Right lung (tissue), 5 donors: Measurements from ENCODE around the gene TXNDC11. TPM values are rescaled to one million over a fixed set of nuclear protein-coding genes. Genes with fewer than 3 reads are reported as not detected.

Source experiments
- DNase-seq, 2 donors: peaks; one replicate each; pipeline ENCODE4 v3.0.0-alpha.2; 2013
- polyA plus RNA-seq, 5 donors: library from polyadenylated mRNA; unstranded; fragments of 120-200 nt; gene quantifications; one replicate each; pipeline versions ENCODE4 v1.2.1 to v1.2.3, GENCODE V29; 2013; ENCODE audit warnings: inconsistent platforms in 1 of 5, low replicate concordance in 1 of 5; ENCODE audit not compliant: insufficient read length in 5 of 5, insufficient read depth in 1 of 5

Gene TXNDC11
- polyA plus RNA-seq, 5 donors = 32.3 to 44.8 (median 37.1) TPM

DNA sequence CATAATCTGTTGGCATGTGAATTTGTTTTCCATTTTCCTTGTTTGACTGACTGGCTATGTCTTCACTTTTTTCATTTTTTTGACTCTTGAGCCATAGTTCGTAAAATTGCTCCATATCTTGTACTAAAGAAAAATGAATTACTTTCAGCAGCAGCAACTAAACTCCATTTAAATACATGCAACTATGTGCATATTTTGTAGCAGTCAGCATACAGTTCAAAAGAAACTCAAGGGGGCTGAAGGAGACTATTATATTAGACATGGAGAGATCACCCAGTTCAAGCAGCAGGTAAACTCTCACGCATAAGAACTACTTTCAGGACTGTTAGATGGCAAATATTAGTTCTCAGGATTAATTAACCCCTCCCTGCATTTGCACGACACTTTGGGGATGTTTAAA, 13.6 kb upstream of the TXNDC11 start:
- DNase-seq = no peak

DNA sequence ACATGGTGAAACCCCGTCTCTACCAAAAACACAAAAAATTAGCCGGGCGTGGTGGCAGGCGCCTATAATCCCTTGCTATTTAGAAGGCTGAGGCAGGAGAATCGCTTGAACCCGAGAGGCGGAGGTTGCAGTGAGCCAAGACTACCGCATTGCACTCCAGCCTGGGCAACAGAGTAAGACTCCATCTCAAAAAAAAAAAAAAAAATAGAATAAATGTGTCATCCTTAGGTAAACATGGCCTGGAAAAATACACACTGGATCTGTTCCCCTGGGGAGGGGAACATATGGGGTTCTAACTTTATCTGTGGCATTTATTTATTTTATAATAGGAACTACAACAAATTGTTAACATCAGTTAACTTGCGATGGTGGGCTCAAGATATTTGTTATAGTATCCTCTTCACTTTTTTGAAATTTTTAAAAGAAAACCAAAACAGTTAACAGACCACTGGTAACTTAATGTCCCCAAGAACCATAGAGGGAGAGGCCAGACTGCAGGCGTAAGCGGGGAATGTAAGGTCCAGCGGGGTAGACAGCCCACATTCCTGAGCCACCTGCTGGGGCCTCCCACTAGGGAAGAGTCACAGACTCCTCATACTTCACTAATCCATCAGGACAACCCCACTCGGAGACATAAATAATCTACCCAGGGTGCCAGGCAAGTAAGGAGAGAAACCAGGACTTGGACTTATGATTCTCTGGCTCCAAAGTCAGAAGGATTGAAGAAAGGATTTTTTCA, 12.5 kb upstream of the TXNDC11 start:
- DNase-seq = no peak

DNA sequence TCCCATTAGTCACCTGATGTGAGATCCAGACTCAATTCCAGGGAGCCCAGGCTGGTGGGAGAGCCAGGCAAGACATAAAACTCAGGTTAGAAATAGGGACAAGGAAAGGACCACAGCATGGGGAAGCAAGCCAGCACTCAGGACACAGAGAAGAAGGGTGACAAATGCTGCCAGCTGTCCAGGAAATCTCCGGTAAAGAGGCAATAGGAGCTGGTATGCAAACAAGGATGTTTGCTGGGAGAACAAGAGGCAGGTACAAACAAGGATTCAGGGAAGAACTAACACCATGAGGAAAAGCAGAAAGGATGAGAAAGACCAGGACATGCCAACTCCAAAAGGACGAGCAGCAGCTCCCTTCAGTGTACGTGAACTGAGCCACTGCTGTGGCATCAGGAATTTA, 10.2 kb upstream of the TXNDC11 start:
- DNase-seq = no peak

DNA sequence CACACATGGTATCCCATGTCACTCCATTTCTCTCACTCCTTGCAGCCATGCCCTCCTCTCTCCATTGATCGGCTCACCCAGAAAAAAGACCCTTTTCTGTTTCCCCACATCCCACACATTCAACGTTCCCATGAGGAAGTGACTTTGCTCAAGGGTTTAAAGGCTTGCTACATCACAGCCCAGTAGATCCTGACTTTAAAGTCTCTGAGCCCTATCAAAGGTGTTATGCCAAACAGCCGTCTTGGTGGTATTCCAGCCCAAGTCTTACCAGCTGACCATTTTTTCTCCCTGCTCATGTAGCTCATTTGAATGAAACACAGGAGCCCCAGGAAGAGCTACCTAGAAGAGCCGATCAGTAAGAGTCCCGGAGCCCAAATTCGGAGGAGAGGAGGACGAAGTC, 7.4 kb upstream of the TXNDC11 start:
- DNase-seq = no peak

DNA sequence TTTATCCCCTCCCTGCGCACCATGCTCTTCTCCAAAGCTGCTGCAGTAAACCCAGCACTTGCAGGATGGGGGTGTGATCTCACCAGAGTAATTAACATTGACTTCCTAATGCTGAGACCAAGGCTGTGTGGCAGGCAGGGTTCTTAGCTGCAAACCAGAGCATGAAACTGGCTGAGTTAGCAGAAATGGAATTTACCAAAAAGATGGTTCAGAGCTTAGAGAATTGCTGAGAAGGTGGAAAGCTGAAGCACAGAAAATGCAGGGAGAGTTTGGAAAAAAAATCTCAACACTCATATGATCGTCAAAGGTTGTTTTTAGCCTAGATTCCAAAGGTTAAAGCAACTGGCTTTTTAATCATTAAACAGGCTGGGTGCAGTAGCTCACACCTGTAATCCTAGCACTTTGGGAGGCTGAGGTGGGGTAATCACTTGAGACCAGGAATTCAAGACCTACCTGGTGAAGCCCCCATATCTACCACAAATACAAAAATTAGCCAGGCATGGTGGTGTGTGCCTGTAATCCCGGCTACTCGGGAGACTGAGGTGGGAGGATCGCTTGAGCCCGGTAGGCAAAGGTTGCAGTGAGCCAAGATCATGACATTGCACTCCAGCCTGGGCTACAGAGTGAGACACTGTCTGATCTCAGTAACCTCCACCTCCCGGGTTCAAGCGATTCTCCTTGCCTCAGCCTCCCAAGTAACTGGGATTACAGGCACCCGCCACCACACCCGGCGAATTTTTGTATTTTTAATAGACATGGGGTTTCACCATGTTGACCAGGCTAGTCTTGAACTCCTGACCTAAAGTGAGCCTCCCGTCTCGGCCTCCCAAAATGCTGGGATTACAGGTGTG, 6.0 kb upstream of the TXNDC11 start:
- no peak for DNase-seq

DNA sequence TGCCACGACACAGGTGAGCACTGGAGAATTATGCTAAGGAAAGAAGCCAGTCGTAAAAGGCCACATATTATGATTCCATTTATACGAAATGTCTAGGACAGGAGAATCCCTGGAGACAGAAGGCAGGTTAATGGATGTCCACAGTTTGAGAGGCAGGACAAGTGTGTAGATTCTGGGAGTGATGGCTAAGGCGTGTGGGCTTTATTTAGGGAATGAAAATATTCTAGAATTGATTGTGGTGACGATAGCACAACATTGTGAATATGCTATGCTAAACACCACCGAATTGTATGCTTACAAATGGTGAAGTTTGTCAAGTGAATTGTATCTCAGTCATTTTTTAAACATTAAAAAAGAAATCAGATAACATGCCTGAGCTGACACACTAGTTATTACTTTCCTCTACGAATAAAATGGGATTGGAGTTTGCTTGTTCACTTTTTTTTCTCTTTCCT, 5.3 kb upstream of the TXNDC11 start:
- no peak for DNase-seq

DNA sequence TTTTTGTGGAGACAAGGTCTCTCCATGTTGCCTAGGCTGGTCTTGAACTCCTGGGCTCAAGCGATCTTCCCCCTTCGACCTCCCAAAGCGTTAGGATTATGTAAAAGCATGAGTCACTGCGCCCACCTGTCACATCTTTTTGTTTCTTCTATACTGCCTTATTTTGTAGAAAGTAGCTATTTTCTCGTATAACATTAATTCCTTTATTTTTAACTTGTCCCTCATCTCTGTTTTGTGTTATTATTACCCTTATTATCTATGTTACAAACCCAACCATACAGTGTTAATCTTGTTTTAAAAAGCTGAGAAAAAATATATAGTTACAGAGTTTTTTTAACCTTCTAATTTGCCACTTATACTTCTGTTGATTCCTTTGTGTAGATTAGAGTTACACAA, 1.4 kb upstream of the TXNDC11 start:
- no peak for DNase-seq

DNA sequence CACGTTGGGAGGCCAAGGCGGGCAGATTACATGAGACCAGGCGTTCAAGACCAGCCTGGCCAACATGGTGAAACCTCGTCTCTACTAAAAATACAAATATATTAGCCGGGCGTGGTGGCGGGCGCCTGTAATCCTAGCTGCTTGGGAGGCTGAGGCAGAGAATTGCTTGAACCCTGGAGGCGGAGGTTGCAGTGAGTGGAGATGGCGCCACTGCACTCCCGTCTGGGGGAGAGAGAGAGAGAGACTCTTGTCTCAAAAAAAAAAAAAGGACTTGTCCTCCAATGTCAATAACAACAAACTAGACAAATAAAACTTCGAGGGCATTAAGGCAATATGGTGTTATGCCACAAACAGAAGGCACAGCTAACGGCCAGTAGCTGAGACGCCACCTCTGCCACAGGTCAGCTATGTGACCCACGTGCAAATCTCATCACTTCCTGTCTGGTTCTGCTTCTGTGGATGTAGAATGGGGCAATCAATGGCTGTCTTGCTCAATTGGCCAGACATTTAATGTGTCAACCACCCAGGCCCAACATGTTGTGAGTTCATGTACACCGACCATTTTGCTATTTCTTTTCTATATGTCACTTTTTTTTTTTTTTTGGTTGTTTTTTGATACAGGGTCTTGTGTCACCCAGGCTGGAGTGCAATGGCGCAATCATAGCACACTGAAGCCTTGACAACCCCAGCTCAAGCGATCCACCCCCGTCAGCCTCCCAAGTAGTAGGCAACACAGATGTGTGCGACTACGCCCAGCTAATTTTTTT, 834 bp upstream of the TXNDC11 start:
- DNase-seq = peak in 1 of 2 donors; percentile 40

DNA sequence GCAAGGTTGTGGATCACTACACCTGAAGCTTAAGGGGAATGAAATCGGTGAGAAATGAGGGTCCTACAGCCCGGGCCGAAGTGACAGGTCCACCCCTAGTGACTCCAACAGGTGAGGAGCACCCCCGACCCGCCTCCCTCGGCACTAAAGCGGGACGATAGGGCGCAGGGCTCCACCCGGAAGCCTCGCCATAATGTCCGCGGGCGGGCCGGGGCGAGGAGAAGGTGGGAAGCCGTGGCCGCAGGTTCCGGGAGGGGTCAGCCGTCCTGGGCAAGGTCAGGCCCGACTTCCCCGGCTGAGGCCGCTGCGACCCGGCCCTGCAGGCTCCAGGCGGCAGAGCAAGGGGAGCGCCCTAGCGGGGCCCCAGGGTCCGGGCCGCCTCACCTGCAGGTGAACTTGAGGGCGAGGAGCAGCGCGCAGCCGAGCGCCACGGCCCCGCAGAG, 543 bp downstream of the TXNDC11 start:
- no peak for DNase-seq

DNA sequence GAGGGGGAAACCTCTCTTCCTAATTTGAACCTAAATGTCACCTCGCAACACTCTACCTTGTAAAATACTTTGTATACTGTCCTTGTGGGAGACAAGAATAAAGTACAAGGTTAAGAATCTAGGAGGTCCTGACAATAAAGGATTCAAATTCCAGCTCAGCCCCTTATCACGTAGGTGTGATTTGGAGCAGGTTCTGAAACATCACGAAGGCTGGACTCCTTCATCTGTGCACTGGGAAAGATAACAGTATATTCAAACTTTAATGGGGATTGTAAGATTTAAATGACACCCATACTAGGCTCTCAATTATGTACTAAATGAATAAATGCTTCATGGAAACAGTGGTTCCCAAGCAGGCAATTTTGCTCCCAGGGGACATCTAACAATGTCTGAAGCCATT, 2.1 kb downstream of the TXNDC11 start:
- DNase-seq = no peak

DNA sequence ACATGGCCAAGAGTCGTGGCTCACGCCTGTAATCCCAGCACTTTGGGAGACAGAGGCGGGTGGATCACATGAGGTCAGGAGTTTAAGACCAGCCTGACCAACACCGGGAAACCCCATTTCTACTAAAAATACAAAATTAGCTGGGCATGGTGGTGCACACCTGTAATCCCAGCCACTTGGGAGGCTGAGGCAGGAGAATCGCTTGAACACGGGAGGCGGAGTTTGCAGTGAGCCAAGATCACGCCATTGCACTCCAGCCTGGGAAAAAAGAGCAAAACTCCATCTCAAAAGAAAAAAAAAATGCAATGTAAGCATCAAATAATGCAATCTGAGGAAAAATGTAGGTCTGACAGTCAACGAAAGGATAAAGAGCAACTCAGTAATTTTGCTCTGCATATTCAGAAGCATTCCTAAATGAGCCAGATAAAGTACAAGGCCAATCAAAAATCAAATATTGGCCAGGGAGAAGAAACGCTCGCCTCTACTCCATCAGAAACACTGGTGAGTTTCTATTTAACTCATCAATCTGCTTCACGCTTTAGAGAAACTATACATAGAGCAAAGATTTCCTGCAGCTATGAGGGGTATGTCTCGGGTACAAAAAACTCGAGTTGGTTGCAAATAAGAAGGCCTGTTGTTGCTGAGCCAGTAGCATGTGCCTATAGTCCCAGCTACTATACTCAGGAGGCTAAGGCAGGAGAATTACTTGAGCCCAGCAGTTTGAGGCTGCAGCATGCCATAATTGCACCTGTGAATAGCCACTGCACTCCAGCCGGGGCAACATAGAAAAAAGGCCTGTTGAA, 3.7 kb downstream of the TXNDC11 start:
- DNase-seq = no peak

DNA sequence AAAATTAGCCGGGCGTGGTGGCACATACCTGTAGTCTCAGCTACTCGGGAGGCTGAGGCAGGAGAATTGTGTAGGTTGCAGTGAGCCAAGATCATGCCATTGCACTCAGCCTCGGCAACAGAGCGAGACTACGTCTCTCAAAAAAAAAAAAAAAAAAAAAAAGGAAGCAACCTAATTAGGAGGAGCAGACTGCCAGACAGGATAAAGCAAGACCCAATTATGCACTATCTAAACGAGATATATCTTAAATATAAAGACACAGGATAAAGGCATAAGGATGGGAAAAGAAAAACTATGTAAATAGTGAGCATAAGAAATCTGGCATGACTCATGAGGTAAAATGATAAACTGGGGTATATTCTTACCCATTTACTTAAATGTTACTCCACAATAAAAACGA, 4.9 kb downstream of the TXNDC11 start:
- DNase-seq = no peak

DNA sequence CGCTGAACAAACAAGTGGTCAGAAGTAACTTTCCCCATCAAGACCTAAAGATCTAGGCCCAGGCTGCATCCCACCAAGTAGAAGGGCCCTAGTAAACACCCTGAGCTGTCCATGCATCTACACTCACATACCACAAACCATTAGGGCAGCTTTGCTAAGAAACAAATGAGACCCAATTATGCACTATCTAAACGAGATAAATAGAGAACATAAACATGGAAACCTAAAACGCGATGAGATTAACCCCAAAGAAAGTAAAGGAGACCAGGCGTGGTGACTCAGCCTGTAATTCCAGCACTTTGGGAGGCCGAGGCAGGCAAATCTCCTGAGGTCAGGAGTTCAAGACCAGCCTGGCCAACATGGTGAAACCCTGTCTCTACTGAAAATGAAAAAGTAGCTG, 5.8 kb downstream of the TXNDC11 start:
- DNase-seq = no peak

DNA sequence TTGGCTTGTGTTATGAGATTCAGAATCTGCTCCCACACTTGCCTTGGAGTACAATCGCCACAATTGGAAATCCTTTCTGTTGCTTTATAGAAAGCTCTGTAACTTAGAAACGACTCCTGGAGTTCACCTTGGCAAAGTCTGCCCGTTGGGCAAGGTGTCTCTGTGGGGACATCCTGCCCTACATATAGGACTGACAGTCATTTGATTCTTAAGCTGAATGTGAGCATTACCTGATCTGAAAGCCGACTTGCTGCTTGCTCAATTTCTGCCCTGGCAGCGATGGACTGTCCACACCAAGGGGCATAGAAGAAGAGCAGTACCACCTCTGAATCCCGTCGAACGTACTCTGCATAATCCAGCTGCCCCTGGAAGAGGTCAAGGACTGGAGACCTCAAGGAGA, 6.9 kb downstream of the TXNDC11 start:
- DNase-seq = no peak

DNA sequence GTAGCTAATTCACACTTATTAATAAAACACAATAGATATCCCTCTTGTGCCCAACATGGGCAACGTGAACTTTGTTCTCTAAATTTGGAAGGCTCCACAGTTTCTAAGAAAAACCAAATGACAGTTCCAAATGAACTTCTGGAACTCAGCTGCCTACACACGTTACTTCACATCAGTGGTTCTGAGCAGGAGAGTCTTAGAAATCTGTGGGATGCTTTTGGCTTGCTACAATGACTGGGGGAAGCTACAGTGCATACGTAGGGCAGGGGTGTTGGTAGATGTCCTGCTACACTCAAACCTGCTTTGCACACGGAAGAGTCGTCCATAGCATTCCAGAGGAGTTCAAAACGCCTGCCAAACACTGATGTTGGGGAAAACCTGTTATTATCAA, 8.0 kb downstream of the TXNDC11 start:
- DNase-seq = no peak

DNA sequence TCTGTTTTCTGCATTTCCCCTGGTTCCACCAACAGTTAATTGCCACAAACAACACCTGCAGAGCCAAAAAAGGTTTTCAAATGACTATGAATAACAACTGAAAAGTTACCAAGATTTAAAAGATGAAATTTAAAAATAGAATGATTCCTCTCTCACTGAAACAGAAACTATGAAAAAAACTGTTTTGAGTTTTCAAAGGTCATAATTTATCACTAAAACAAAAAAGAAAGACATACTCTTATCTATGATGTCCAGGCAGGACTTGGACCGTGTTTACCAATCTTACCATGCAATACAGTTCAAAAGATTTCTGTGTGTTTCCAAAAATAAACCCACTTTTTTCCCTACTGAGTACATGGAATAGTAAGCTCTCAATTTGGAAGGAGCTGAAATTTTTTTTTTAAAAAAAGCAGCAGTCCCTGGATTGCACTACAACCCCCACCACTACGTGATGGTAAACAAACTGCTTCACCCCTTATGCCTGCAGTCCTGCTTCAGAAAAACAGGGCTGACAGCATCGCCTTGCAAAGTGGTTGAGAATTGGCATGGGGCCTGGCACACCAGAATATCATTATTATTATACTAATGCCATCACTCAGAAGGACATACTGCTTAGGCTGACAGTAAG, 8.5 kb downstream of the TXNDC11 start:
- no peak for DNase-seq

DNA sequence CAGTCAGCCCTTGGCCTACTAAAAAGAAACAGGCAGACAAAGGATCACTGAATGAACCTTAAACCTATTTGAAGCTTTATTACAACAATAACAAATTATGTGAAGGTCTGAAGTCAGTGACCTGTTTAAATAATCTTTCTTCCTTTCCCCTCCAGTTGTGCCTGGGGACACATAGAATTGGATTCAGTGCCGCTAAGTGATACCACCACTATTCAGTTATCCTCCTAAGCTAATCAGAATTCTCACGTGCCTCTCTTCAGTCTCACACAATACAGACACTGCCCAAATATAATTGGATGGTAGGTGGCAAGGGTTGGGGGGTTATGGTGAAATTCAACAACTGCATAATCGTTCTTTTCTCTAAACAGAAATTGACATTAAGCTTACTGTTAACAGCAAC, 11.4 kb downstream of the TXNDC11 start:
- DNase-seq = no peak

DNA sequence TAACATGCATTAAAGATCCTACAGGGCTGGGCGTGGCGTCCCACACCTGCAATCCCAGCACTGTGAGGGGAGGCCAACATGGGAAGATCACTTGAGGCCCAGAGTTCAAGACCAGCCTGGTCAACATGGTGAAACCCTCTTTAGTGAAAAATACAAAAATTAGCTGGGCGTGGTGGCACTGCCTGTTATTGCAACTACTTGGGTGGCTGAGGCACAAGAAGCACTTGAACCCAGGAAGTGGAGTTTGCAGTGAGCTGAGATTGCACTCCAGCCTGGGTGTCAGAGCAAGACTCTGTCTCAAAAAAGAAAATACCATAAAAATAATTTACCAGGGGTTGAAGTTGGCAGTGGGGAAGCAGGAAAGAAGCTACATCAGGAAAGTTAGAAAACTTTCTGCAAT, 12.9 kb downstream of the TXNDC11 start:
- no peak for DNase-seq

DNA sequence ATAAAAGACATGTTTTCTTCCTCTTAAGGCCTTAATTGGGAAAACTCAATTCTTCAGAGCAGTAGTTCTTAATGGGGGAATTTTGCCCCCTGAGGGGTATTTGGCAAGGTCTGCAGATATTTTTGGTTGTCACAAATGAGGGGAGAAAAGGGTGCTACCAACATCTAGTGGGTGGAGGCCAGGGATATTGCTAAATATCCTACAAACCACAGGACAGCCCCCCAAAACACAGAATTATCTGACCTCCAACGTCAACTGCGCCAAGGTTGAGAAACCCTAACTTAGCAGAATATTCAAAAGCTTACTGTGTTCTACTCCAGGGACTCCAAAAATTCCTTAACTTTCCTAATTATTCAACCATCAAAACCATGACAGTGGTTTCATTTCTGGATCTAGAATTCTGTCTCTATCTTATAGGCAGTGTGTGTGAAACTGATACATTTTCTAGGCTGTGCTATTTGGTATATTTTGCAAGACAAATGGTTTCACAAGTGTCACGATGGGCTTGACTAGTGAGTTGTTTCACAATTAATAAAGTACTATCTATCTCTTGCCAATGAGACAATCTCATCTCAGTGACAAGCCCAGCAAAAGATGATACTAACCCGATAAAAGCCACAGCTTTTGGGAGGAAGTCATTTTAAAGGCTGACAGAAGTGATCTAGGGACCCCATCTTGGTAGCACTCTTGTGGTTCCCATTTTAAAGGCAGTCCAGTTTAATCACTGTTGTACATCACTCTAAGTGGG, 14.7 kb downstream of the TXNDC11 start:
- no peak for DNase-seq

DNA sequence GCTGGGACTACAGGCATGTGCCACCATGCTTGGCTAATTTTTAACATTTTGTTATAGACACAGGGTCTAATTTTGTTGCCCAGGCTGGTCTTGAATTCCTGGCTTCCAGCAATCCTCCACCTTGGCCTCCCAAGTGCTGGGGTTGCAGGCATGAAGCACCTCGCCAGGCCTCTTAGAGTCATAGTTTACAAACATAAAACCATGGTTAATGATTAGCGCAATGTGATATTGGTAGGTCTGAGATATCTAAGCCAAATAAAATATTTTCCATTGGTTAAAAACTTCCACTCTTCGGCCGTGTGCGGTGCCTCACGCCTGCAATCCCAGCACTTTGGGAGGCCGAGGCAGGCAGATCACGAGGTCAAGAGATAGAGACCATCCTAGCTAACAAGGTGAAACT, 16.6 kb downstream of the TXNDC11 start:
- DNase-seq = no peak
